ENCODE measurements around the gene UHRF2.
"Not testable (repeated sequence)": the region's sequence is repeated elsewhere in the genome, so short reads cannot be mapped to it uniquely, and the experiment has no call there.

UHRF2 gene

DNA sequence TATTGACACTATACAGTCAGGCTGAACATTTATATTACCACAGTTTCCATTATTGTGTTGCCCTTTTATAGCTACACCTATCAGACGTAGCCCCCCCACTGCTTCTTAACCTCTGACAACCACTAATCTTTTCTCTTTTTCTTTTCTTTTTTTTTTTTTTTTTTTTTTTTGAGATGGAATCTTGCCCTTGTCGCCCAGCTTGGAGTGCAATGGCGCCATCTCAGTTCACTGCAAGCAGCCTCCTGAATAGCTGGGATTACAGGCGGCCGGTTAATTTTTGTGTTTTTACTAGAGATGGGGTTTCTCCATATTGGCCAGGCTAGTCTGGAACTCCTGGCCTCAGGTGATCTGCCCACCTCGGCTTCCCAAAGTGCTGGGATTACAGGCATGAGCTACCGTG, 75.4 kb downstream of the UHRF2 start:
- no peak for DNase-seq (ENCODE audit: low spot score)

DNA sequence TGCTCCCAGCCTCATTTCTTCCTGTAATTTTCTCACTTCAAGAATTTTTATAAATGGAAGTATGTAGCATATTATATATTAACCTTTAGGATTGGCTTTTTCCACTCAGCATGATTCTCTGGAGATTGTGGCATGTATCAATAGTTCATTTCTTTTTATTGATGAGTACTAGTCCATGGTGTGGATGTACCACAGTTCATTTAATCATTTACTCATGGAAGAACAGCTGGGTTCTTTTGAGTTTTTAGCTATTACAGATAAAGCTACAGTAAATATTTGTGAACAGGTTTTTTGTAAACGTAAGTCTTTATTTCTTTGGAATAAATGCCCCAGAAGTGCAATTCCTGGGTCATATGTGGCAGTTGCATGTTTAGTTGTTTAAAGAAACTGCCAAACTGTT, 76.1 kb downstream of the UHRF2 start:
- no peak for DNase-seq (ENCODE audit: low spot score)

DNA sequence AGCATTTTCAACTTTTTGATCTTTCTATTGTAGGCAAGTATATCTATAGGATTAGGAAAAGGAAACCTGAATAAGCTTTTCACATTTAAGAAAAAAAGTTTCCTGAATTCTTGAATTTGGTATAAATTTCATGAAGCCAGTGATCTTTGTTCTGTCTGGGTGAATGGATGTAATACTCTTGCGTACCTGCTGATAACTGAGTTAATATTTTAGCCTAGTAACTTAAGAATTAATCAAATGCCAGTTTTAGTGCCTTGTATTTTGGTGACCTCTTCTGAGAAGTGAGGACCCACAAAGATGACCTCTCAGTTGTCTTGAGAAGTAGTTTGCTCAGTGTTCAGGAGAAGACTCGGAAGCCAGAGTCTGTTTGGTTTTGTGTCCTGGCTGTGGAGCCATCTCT, 77.9 kb downstream of the UHRF2 start:
- no peak for DNase-seq (ENCODE audit: low spot score)

DNA sequence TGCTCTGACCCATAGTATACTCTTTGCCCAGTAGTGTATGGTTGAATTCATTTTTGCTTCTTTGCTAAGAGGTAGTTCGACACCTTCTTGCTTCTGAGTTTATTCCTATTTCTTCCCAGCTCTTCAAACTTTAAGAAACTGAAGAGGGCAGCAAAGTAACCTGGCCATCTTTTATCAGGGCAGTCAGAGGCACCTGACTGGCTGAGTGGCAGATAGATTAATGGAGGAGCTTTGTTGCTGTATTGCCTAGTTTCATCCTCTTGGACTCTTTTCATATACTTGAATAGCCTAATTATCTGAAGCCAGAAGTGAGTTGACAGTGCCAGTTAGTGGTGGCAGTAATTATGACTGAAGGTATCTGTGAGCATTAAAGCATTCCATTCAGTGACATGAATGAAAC, 82.5 kb downstream of the UHRF2 start:
- DNase-seq (ENCODE audit: low spot score): no peak

DNA sequence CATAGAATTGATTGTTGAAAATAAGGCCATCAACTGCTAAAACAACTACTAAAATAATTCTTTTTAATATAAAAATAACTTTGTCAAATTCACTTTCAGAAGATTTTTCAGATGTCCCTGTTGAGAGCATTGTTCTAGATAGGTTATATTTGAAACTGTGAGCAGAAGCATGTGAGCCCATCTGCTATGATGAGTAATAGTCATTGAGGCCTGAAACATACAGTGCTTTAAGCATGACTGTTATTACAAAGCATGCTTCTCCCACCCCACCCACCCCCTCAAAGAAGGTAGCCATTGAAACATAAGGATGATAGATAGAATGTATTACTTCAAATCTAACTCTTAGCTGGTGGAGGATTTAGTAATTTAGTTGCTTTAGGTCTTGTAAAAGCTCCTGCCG, 86.0 kb downstream of the UHRF2 start:
- DNase-seq (ENCODE audit: low spot score): no peak

DNA sequence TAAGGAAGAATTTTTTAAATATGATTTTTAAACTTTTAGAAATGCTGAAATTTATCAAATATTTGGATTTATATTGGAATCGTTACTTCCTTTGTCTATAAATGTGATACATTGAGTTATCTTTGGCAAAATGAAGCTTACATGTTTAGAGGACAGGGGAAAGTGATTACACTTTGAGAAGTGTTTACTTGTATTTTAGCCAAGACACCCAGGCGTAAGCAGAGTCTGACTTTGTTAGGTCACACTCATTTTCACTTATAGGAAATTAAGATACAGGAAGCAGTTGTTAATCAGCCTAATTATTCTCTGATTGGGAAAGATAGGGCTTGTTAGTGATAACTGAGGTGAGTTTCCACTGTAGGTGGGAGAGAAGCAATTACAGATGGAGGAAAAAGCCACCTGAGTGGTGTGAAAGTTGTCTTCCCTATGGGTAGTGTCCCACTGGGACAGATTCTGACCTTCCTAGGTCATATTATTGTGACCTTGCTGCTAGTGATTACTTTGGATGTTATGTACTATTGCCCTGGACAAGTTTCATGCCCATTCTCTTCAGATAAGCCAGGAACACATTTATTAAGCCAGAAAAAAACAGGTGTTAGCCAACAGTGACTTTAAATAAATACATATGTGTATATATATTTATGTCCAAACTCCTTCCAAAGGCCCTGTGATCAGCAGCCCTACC, 88.7 kb downstream of the UHRF2 start:
- DNase-seq (ENCODE audit: low spot score): no peak

DNA sequence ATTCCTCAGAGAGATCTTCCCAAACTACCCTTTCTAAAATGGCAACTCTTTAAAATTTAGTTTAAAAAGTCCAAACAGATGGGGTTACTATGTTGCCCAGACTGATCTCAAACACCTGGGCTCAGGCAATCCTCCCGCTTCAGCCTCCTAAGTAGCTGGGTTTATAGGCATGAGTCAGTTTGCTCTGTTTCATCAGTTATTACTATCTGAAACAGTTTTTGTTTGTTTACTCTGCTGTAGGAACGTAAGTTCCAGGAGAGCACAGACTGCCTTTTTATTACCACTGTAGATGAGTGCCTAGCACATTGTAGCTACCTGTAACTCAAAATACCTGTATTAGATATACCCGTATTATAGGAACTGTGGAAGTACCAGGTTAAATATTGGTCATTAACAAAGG, 89.4 kb downstream of the UHRF2 start:
- no peak for DNase-seq (ENCODE audit: low spot score)

DNA sequence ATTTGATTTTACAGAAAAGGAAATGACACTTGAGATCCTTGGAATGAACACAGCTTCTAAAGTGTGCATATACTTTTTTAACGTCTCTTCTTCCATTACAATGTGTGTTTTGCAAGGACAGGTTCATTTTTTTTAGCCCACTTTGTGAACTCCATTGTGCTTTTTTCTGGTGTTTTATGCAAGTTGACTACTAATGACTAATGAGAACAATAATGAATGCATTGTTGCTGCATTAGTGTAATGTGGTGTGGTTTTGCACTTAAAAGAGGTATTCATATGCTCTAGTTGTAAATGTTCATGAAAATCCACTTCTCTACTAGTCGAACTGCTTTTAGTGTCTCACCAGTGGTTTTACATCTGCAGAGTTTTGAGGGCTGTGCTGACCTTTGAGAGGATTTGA, 93.6 kb downstream of the UHRF2 start:
- DNase-seq (ENCODE audit: low spot score): no peak

DNA sequence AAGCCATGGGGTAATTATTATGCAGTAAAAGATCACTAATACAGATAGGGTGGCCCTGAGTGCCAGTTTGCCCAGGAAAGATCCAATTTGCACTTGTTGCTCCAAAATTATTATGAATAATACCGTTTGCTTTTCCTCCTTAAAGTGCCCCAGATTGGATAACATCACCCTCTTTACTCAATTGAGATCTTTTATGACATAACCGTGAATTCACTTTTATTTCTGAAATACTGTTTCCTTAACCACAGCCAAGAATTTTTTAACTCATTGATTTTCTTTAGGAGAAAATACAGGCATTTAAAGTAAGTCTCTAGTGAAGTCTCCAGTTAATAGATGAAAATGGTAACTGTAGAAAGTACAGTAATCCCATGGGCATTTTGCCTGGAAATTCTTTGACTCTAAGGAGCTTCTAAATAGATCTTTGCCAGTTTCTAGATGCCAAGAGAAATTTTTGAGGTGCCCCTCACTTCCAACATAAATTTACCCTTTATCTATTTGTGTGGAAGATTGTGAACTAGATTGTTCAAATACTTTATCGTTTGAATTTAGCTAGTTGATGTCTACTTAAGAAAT, 99.2 kb downstream of the UHRF2 start:
- no peak for DNase-seq (ENCODE audit: low spot score)

DNA sequence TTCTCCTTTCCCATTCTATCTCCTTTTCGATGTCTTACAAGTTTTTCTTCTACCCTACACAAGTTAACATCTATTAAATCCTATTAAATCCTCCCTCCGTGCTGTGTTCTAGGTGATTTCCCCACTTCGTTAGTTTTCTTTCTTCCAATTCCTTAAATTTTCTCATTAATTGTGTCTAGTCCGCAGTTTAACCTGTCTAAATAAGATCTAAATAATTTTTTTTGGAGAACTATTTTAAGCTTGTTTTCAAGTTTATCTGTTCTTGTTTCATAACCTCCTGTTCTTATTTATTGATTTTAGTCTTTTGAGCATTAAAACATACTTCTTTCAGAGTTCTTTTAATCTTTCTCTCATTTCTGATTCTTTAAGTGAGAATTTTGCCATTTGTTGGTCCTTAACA, 109.3 kb downstream of the UHRF2 start:
- no peak for DNase-seq (ENCODE audit: low spot score)

DNA sequence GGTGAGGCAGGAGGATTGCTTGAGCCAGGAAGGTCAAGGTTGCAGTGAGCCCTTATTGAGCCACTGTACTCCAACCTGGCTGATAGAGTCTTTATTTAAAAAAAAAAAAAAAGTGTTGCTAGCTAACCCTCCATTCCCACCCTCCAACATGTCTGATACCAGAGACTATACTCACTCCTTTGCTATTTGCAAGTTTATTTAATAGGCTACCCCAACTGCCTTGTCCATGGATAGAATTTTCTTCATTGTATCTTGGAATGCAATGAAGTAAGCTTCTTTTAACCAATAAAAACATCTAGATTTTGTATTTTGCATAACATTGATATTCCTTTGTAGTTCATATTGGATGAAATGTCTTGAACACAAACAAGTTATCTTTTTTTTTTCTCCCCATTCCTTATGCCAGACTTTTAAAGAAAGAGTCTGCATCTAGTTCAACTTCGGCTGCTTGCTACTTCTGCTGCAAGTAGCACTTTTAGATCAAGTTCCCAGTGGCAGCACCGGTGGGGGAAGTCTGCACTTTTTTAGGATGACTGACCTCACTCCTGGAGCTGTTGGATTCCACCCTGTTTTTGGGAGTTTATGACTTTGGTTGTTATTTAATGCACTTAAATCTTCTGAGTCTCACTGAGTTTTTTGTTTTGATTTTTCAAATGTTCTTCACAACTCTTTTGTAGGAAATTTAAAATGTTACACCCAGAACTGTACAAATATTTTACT, 112.5 kb downstream of the UHRF2 start:
- DNase-seq (ENCODE audit: low spot score): no peak

DNA sequence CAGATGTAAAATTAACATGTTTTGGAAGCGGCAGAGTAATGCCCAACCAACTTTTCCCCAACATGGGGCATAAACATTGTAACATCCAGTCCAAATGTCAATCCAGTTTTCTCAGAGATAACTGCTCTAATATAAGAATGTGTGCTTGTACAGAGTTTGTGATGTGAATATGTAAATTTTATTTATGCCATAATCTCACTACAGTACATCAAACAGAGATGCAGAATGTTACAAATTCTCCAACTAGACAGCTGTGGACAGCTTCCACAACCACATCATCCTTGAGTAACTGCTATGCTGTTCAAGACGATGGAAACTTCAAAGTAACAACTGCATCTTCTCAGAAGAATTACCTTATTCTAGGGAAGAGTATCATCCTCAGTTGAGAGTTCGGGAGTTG, 122.6 kb downstream of the UHRF2 start:
- no peak for DNase-seq (ENCODE audit: low spot score)

DNA sequence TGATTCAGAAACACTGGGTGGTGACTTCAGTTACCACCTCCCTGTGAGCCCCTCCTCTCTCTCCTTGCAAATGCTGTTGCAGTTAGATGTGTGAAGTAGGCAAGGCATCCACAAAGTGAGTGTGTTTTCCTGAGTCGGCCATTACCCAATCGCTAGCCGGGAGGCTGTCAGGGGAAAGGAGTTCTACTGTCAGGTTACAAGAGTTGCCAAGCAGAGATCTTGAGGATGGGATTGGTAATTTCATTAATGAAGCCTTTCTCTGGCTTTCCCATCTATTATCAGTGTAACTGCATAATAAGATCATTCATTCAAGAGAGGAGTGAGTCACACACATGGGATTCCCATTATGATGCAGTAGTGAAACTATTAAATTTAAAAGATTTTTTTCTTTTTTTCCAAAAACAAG, 125.7 kb downstream of the UHRF2 start:
- no peak for DNase-seq (ENCODE audit: low spot score)

DNA sequence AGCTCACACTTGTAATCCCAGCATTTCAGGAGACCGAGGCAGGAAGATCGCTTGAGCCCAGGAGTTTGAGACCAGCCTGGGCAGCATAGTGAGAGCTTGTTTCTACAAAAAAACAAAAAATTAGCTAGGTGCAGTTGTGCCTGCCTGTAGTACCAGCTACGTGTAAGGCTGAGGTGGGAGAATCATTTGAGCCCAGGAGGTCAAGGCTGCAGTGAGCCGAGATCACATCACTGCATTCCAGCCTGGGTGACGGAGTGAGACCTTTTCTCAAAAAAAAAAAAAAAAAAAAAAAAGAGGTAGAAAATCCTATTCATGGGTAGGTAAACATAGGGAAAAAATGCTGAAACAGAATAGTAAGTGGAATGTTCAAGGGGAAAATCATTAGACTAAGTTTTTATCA, 129.6 kb downstream of the UHRF2 start:
- DNase-seq (ENCODE audit: low spot score): not testable (repeated sequence)

DNA sequence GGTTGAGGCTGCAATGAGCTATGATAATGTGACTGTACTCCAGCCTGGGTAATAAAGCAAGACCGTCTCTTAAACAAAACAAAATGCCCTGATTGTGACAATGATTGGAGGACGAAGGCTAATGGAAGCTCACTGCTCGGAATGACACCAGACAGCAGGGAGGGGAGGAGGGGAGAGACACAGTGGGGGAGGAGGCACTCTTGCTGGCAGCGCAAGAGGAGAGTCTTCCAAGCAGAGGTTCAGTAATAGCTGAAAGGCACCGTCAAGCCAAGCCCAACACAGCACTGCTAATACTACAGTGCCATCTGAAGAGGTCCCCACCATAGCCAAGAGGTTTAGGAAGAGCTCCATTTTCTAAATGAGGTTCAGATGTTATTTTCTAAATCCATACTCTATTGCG, 130.2 kb downstream of the UHRF2 start:
- no peak for DNase-seq (ENCODE audit: low spot score)

DNA sequence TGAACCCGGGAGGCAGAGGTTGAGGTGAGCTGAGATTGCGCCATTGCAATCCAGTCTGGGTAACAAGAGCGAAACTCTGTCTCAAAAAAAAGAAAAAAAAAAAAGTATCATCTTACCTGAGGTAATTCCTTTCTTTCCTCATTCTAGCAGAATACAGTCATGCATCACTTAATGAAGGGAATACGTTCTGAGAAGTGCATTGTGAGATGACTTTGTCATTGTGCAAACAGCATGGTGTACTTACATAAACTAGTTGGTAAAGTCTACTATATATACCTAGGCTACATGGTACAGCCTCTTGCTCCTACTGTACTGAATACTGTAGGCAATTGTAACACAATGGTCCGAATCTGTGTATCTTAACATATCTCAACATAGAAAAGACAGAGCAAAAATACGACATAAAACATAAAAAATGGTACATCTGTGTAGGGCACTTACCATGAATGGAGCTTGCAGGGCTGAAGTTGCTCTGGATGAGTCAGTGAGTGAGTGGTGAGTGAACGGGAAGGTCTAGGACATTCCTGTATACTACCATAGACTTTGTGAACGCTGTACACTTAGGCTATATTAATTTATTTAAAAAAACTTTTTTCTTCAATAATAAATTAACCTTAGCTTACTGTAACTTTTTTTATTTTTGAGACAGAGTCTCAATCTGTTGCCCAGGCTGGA, 132.2 kb downstream of the UHRF2 start:
- no peak for DNase-seq (ENCODE audit: low spot score)

DNA sequence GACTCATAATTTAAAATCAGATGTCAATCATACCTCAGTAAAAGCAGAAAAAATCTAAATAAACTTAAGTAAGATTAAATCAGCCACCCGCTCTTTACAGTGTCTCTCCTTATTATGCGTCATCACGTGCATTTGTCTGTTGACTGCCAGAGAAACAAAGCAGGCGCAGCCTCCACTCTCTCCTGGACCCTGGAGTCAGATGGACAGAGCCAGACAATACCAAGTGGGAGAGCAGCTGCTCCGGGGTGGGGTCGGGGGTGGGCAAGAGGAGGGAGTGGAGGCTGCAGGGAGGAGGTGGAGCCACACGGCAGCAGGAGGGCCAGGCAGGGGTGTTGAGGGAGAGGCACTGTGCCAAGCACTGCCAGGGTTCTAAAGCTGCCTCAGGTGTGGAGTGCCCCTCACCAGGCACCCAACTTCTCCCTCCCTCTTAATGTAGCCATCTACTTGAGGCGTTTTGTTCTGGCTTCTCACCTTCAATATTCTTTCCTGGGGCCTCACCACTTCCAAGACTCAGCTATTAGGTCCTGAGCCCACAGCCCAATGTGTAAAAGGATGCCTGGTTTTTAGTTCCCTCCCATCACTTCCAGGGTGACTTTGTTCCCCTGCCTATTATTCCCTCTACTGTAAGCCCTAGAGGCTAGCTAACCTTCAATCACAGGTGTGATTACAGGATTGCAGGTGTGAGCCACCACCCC, 136.3 kb downstream of the UHRF2 start:
- no peak for DNase-seq (ENCODE audit: low spot score)

DNA sequence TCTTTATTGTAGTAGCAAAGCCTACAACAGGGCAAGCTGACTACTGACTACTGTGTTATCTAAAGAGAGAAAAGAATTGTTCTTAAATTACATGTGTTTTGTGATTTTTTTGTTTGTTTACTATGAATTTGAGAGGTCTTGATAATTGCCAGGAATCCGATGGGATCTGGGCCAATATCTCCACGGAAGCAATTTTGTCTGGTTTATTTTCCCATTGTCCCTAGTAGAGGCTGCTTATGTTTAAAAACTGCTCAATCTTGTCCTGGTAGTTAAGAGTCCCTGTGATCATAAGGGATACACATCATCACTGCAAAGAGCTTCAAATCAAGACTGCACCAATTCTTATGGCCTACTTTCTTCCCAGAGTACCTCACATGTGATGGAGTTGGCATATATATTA, 138.1 kb downstream of the UHRF2 start:
- no peak for DNase-seq (ENCODE audit: low spot score)

DNA sequence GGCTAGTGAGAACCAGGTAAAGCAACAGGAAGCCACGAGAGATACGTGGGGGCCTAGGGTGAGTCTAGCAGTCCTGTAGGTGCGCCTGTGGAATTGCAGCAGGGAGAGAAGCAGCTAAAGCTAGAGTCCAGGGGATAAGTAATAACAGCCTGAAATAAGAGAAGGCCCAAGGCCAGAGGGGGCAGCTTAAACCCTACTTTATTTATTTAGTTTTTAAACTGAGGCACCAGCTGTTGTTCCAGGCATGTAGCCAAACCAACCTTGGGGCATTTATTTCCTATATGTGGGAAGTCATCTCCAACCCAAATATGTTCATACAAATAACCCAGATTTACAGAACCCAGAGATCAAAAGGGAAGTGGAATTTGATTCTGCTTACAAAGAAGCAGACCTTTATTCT, 139.0 kb downstream of the UHRF2 start:
- no peak for DNase-seq (ENCODE audit: low spot score)

DNA sequence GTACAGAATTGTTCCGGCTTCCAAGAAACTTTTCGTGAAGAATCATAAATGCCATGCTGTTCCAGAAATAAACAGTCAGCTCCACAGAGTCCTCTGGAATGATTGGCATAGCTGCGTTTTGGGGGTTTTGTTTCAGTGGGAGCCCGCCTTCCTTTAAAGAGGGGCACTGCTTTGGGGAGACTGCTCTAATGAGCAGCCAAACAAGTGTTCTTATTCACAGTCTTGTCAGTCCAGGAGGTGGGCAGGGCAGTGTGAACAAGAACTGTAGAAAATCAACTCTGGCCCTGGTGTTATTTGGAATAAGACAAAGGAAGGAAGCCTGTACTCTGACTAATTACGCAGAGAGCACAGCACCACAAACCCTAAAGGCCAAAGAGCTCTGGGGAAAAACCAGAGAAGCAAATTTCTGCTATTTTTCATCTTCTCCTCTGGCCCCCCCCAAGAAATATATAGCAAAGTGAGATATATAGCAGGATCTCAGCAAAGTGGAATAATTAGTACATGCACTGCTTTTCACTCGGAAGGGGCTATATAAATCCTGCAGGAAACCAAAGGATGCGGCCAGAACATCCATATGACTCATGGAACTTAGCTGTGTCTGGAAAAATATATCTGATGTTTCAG, 139.6 kb downstream of the UHRF2 start:
- DNase-seq (ENCODE audit: low spot score): no peak

DNA sequence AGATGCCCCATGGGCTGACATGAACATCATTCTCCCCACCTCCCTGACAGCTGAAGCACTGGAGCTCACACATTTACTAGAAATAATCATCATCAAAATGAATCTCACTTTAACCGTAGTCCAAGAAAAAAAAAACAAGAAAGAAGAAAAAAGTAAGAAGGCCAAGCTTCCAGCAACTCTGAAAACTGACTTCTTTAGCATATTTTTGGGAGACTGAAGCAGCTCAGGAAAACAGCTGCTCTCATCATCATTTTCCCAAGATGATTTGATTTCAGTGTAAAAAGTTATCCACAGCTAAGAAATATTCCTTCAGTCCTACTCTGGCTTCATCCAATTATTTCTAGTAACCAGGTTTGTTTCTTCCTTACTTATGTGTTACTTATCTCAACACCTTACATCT, 140.9 kb downstream of the UHRF2 start:
- no peak for DNase-seq (ENCODE audit: low spot score)
